ENCODE measurements around the gene LYPD8.

GRCh38 chr1:248695451-248696132, 60.0 kb downstream of the LYPD8 start:
- TF ChIP-seq CTCF (conservative IDR thresholded peaks at IDR 0.05; ENCODE audit: low read depth, low read length) (no peak), EZH2 (IDR thresholded peaks at IDR 0.05; ENCODE audit: low read length, unreplicated experiment) (no peak), EZH2phosphoT487 (IDR thresholded peaks at IDR 0.05; ENCODE audit: borderline replicate concordance, low read length) (no peak)

Measured in PC-3 (cell line).